Brain pericyte (primary cell): ENCODE results near the gene JAK1.
A peak's percentile ranks its signal among the peaks of the same experiment; 100 is the strongest.
"Not testable (repeated sequence)": the region's sequence is repeated elsewhere in the genome, so short reads cannot be mapped to it uniquely, and the experiment has no call there.

Source experiments
- DNase-seq: peaks from one replicate; pipeline ENCODE4 v3.0.0-alpha.2; 2012; ENCODE audit warnings: low read depth, low spot score

The JAK1 gene

DNA sequence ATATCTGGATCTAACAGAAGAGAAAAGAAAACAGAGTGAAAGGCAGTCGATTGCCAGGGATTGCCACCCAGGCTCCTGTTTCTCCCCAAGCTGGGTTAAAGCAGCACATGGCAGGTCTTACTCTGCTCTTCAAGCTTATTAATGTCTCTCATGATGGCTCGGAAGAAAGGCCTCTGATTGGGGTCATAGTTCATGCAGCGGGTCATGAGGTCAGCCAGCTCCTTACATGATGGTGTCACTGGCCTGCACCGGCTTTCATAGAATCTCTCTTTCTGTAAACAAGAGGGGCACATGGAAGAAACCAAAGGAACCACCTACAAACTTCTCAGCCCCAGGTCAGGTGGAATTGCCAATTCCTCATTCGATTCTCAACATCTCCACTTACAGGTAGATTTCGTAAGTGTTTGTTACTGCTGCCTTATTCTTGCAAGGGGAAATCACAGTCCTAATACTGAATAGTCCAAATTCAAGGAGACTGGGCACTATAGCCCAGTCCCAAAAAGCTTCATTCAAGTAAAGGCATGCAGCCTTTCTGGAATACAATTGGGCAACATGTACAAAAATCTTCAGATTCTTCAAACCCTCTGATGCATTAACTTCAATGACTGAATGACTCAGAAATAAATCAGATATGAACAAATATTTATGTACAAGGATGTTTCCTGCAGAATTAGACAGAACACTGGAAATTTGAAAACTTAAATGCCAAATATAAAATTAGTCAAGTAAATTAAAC, 124.9 kb downstream of the JAK1 start:
- no peak for DNase-seq

DNA sequence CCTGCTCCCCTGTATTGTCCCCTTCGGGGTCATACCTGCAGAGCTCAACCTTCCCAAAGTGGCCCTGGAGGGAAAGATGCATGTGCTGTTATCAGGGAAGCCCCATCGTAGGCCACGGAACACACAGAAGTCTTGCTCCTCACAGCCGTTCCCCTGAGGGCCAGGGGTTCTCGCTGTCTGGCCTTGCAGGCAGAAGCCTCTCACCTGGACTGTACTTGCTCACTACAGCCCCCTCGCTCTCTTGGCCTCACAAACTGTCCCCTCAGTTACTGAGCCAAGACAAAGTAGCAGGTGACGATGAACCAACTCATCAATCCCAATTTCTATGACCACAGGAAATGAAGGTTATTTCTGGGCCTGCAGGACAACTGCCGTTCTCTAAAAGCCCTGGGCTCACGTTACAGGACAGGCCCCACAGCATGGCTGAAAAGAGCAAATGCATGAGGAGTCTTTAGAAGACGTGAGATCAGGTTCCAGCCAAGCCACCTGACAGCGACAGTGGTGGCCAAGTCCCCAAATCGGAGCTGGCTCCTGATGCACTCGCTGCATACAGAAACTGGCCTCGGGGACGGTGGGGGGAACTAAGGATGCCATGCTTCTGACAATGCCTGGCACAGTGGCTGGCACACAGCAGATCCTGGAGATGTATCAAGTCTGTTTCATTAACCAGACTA, 126.5 kb downstream of the JAK1 start:
- no peak for DNase-seq

DNA sequence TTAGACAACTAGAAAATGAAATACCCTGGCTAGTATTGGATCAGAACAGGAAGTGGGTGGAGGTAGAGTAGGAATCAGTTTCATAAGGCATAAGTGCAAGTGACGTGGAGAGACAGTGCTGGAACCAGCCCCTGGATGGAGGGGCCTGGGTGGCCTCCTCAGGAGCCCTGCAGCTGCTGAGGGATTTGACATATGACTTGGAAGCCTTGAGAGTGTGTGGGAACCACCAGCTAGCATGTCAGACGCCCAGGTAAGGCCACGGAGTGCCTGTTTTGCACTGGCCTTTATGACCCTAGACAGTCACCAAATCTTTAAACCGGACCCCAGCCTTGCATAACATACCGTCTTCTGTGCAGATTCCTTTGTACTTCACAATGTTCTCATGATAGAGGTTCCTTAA, 127.1 kb downstream of the JAK1 start:
- DNase-seq = no peak

DNA sequence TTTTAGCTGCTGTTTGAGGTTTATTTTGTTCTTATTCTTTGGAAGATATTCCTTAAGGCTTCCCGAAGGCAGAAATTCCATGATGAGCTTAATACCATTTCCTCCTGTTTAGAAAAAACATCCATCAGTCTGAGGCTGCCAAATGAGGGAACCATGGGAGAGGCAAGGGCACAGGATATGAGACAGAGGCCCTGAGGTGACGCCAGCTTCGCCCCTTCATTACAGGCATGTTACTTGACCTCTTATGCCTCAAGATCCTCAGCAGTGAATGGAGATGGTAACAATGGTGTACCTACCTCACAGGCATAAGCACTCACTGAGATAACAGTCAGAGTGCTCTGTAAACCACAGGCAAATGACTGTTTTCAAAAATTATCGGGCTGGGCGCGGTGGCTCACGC, 127.9 kb downstream of the JAK1 start:
- no peak for DNase-seq

DNA sequence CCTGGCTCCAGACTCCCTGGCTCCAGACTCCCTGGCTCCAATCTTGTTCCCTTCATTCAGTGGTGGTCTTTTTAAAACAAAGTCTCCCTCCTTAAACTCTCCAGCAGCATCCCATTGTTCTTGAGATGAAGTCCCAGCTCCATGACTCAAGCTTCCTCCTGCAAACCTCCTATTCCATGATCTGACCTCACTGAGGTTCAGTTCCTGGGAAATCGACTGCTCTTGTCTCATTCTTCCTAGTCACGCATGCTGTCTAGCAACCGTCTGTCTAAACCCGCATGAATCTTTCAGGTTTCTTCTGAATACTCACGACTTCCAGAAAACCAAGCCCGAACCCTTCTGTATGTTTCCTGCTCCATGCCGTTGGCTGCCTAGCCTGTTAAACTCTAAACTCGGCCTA, 129.5 kb downstream of the JAK1 start:
- DNase-seq = no peak

DNA sequence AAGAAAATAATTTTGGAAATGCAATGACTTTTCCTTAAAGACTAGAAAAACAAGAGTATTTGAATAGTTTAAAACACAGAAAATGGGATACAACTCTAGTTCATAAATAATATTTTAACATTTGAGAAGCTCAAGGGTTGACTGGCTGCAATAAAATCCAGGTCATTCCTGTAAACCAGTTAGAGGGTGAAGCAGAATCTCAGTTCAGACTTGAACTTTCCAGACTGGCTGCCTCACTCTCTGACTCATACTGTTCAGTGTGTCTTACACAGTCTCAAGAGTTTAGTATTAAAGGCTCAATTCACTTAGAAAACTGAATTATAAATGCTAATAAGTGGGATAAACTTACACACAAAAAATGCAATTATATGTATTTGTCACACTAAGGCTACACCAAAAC, 131.6 kb downstream of the JAK1 start:
- DNase-seq = no peak

GRCh38 chr1:64830030-64830651, 136.2 kb downstream of the JAK1 start:
- DNase-seq = no peak

DNA sequence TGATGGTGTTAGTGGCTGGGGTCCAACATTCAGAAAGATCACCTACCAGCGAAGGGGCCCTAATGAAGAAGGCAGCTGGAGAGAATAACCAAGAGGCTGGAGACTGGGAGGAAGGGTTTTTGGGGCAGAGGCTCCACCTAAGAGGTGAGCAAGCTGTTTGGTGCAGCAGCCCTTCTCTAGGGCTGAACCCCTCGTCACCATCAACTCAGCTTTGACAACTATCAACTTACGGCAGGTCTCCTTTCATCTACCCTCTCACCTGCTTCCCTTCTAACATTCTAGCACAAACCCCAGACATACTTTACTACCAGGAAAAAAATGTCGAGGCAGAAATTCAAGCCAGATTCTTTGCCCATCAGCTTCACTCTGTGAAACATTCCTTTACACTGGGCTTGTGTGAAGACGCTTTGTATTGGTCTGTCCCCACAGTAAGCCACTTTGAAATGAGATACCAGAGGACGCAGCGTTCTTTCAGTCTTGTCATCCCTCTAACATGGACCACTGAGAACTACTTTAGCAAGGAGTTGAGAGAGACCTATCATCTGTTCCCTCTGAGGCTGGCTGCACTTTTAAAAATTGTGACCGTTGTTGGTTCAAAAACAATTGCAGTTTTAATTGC, 136.8 kb downstream of the JAK1 start:
- no peak for DNase-seq

- DNase-seq = no peak
These were observed 137.5 kb downstream of the JAK1 start for GRCh38 chr1:64828829-64829228.

DNA sequence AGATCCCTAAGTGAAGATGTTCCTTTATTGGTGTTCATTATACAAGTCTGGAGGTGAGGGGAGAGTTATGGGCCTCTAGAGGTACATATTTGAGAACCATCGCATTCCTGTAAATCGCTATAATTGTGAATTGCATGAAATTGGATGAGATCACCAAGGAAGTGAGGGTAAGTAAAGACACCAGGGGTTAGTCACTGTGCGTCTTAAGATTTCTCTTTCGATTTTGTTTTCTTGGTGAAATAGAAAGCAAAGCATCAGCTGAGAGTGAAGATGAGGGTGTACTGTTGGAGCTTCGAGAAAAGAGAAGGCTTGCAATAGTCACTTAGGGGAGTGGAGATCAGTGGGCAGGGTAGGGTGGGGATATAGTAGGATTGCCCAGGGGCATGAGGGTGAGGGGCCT, 139.4 kb downstream of the JAK1 start:
- no peak for DNase-seq

- DNase-seq = peak; percentile 31
These were observed 142.5 kb downstream of the JAK1 start for GRCh38 chr1:64823691-64824476.

- DNase-seq = no peak
These were observed 143.7 kb downstream of the JAK1 start for GRCh38 chr1:64822621-64823020.

- DNase-seq = not testable (repeated sequence)
These were observed 145.8 kb downstream of the JAK1 start for GRCh38 chr1:64820572-64820971.

- DNase-seq = not testable (repeated sequence)
These were observed 149.0 kb downstream of the JAK1 start for GRCh38 chr1:64817364-64817763.

DNA sequence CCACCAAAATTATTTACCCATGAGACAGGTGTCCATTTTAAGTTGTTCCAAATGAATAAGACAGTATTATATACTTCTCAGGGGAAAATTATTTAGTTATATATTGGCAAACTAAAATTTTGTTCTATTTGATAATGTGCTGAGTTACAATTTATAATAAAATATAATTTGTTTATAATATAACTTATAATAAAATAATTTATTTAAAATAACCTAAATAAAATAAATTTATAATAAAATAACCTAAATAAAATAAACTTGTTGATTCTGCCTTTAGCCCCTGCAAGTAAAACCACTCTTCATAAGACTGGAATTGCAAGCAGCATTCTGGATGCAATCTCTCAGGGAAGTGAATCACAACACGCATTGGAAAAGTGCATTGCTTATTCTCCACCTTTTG, 151.9 kb downstream of the JAK1 start:
- DNase-seq = no peak

GRCh38 chr1:64811131-64811530, 155.2 kb downstream of the JAK1 start:
- no peak for DNase-seq

DNA sequence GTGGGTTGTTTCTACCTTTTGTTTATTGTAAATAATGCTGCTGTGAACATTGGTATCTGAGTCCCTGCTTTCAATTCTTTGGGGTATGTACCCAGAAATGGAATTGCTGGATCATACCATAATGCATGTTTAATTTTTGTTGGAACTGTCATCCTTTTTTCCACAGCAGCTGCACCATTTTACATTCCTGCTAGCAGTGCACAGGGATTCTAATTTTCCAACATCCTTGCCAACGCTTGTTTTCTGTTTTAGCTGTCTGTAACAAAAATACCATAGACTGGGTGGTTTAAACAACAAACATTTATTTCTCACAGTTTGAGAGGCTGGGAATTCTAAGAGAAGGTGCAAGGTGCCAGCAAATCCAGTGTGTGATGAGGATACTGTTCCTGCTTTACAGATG, 156.3 kb downstream of the JAK1 start:
- no peak for DNase-seq

GRCh38 chr1:64809309-64809708, 157.0 kb downstream of the JAK1 start:
- no peak for DNase-seq

GRCh38 chr1:64801851-64802523, 164.4 kb downstream of the JAK1 start:
- DNase-seq = no peak

DNA sequence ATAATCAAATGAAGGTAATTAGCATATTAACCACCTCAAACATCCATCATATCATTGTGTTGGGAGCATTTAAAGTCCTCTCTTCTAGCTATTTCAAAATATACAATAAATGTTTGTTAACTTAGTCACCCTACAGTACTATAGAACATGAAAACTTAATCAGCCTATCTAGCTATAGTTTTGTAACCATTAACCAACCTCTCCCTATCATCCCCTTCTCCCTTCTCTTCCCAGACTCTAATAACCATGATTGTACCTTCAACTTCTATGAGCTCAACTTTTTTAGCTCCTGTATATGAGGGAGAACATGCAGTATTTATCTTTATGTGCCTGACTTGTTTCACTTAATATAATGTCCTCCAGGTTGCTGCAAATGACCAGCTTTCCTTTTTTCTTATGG, 167.5 kb downstream of the JAK1 start:
- DNase-seq = no peak

- no peak for DNase-seq
These were observed 175.4 kb downstream of the JAK1 start for GRCh38 chr1:64790832-64791487.
